Skeletal muscle satellite cell (primary cell): ENCODE data around the gene ZBTB7B.

ENCODE experiments used
- H3K27me3 ChIP-seq: 2 replicates; pipeline ENCODE4 v1.7.0; 2013; ENCODE audit warnings: low read length; ENCODE audit not compliant: control insufficient read depth, insufficient read depth
- H3K36me3 ChIP-seq: 2 replicates; pipeline ENCODE4 v1.7.0; 2013; ENCODE audit warnings: mild to moderate bottlenecking, control low read depth, low read length; ENCODE audit not compliant: insufficient read depth
- H3K4me1 ChIP-seq: 2 replicates; pipeline ENCODE4 v1.7.0; 2013; ENCODE audit warnings: low read length; ENCODE audit not compliant: control insufficient read depth, insufficient read depth
- H3K4me2 ChIP-seq: 2 replicates; pipeline ENCODE4 v1.7.0; 2013; ENCODE audit warnings: mild to moderate bottlenecking, low read length
- H3K4me3 ChIP-seq: 2 replicates; pipeline ENCODE4 v1.7.0; 2013; ENCODE audit warnings: low read length
- H3K9ac ChIP-seq: 2 replicates; pipeline ENCODE4 v1.7.0; 2013; ENCODE audit warnings: mild to moderate bottlenecking, low read depth, low read length, moderate library complexity
- H3K9me3 ChIP-seq: replicated peaks from 2 replicates; pipeline ENCODE4 v1.7.0; 2013; ENCODE audit warnings: mild to moderate bottlenecking, control low read depth, low read length

The ZBTB7B gene

GRCh38 chr1:155001425-155001674, 1.3 kb upstream of the ZBTB7B start:
- Histone ChIP-seq H3K9ac (peak overlapping the region; percentile 76), H3K4me1 (peaks cover 36% of the 10 kb centered on the region), H3K9me3 (no peaks in the 10 kb centered on the region), H3K27me3 (no peaks in the 10 kb centered on the region), H3K36me3 (peaks cover 7% of the 10 kb centered on the region), H3K4me2 (peak overlapping the region; percentile 95), H3K4me3 (peak overlapping the region; percentile 75)

- Histone ChIP-seq H3K9me3 (no peaks in the 10 kb centered on the region), H3K4me1 (peaks cover 41% of the 10 kb centered on the region), H3K9ac (peak overlapping the region; percentile 76), H3K27me3 (no peaks in the 10 kb centered on the region), H3K36me3 (peaks cover 11% of the 10 kb centered on the region), H3K4me2 (peak overlapping the region; percentile 95), H3K4me3 (peak overlapping the region; percentile 85)
Measured at GRCh38 chr1:155001675-155002463, 733 bp upstream of the ZBTB7B start.

- Histone ChIP-seq H3K9ac (peak overlapping the region; percentile 85), H3K4me2 (peak overlapping the region; percentile 95), H3K4me3 (peak overlapping the region; percentile 90), H3K36me3 (peaks cover 15% of the 10 kb centered on the region), H3K27me3 (no peaks in the 10 kb centered on the region), H3K9me3 (no peaks in the 10 kb centered on the region), H3K4me1 (peaks cover 56% of the 10 kb centered on the region)
Measured at GRCh38 chr1:155003227-155003765, 694 bp downstream of the ZBTB7B start.

- Histone ChIP-seq H3K9me3 (no peaks in the 10 kb centered on the region), H3K4me3 (peak overlapping the region; percentile 90), H3K4me2 (peak overlapping the region; percentile 95), H3K9ac (peak overlapping the region; percentile 85), H3K4me1 (peaks cover 58% of the 10 kb centered on the region), H3K27me3 (no peaks in the 10 kb centered on the region), H3K36me3 (peaks cover 15% of the 10 kb centered on the region)
Measured at GRCh38 chr1:155003766-155004351, 1.3 kb downstream of the ZBTB7B start.

GRCh38 chr1:155004352-155005075, 1.9 kb downstream of the ZBTB7B start:
- peak overlapping the region; percentile 95 for H3K4me2 ChIP-seq
- H3K9ac ChIP-seq: peak overlapping the region; percentile 85
- H3K27me3 ChIP-seq: no peaks in the 10 kb centered on the region
- peak overlapping the region; percentile 90 for H3K4me3 ChIP-seq
- H3K4me1 ChIP-seq: peaks cover 58% of the 10 kb centered on the region
- no peaks in the 10 kb centered on the region for H3K9me3 ChIP-seq
- H3K36me3 ChIP-seq: peaks cover 15% of the 10 kb centered on the region

- peaks cover 51% of the 10 kb centered on the region for H3K4me1 ChIP-seq
Measured at GRCh38 chr1:155005076-155006011, 2.7 kb downstream of the ZBTB7B start.

GRCh38 chr1:155006601-155007101, 4.0 kb downstream of the ZBTB7B start:
- H3K4me3 ChIP-seq: no peak overlapping the region
- H3K36me3 ChIP-seq: peaks cover 21% of the 10 kb centered on the region
- H3K9ac ChIP-seq: no peak overlapping the region
- peaks cover 47% of the 10 kb centered on the region for H3K4me1 ChIP-seq
- H3K9me3 ChIP-seq: no peaks in the 10 kb centered on the region
- no peaks in the 10 kb centered on the region for H3K27me3 ChIP-seq
- no peak overlapping the region for H3K4me2 ChIP-seq

More at GRCh38 chr1:155005076-155006011, 2.7 kb downstream of the ZBTB7B start:
- H3K9ac ChIP-seq: peak overlapping the region; percentile 85
- H3K36me3 ChIP-seq: peaks cover 21% of the 10 kb centered on the region
- no peaks in the 10 kb centered on the region for H3K27me3 ChIP-seq
- H3K4me3 ChIP-seq: peak overlapping the region; percentile 90
- H3K9me3 ChIP-seq: no peaks in the 10 kb centered on the region
- H3K4me2 ChIP-seq: peak overlapping the region; percentile 95

GRCh38 chr1:155007251-155007828, 4.7 kb downstream of the ZBTB7B start:
- peaks cover 24% of the 10 kb centered on the region for H3K36me3 ChIP-seq
- no peak overlapping the region for H3K4me3 ChIP-seq
- no peak overlapping the region for H3K9ac ChIP-seq
- H3K4me1 ChIP-seq: peaks cover 54% of the 10 kb centered on the region
- no peaks in the 10 kb centered on the region for H3K9me3 ChIP-seq
- H3K27me3 ChIP-seq: no peaks in the 10 kb centered on the region
- H3K4me2 ChIP-seq: no peak overlapping the region

- H3K4me1 ChIP-seq: peaks cover 56% of the 10 kb centered on the region
Measured at GRCh38 chr1:155008015-155008941, 5.7 kb downstream of the ZBTB7B start.

More at GRCh38 chr1:155008015-155008941, 5.7 kb downstream of the ZBTB7B start:
- Histone ChIP-seq H3K9me3 (no peaks in the 10 kb centered on the region), H3K4me3 (no peak overlapping the region), H3K36me3 (peaks cover 25% of the 10 kb centered on the region), H3K27me3 (no peaks in the 10 kb centered on the region), H3K9ac (peak overlapping the region; percentile 6), H3K4me2 (no peak overlapping the region)
